BJ (cell line): ENCODE measurements around the gene PRKG1. TPM values are rescaled to one million over a fixed set of nuclear protein-coding genes. Genes with fewer than 3 reads are reported as not detected.
A peak's percentile ranks its signal among the peaks of the same experiment; 100 is the strongest.

Source experiments
- CTCF ChIA-PET: fragments of 350-600 bp; formaldehyde crosslinking; extraction: SDS; loops from one replicate; lab custom pipeline; 2021; ENCODE audit warnings: antibody characterized with exemption, inconsistent platforms; lab: Yijun Ruan, JAX
- POLR2A ChIA-PET: fragments of 300-600 bp; sonication (Branson Sonifier 250); formaldehyde crosslinking; extraction: SDS; loops from one replicate; lab custom pipeline; 2021; ENCODE audit warnings: antibody characterized with exemption; lab: Charles Lee
- DNase-seq: peaks from one replicate; pipeline ENCODE4 v3.0.0-alpha.2; 2011; ENCODE audit warnings: low read depth
- H3K27me3 ChIP-seq: 2 replicates; pipeline ENCODE4 v1.6.0; 2011; ENCODE audit warnings: low read length; ENCODE audit not compliant: control insufficient read depth, insufficient read depth
- H3K36me3 ChIP-seq: 2 replicates; pipeline ENCODE4 v1.5.1; 2011; ENCODE audit warnings: low read length; ENCODE audit not compliant: control insufficient read depth, insufficient read depth
- H3K4me3 ChIP-seq: 2 replicates; pipeline ENCODE4 v1.5.1; 2011; ENCODE audit warnings: low read depth, mild to moderate bottlenecking, control low read depth, low read length
- CTCF ChIP-seq: IDR thresholded peaks from 2 replicates; pipeline ENCODE4 v1.5.1; 2011; ENCODE audit warnings: low read depth, mild to moderate bottlenecking, control low read depth, inconsistent platforms, low read length, moderate library complexity; ENCODE audit not compliant: insufficient read depth
- polyA plus RNA-seq: library from polyadenylated mRNA; depleted of rRNA; stranded (reverse); fragments of >200 nt; gene quantifications from 2 replicates; pipeline ENCODE4 v1.2.3, GENCODE V29; 2011

Gene PRKG1
- polyA plus RNA-seq, 1 experiment: 9.7 TPM

- TF ChIP-seq CTCF: no peak
- Histone ChIP-seq H3K36me3 (no peaks in the 10 kb centered on the region), H3K4me3 (no peak overlapping the region), H3K27me3 (no peaks in the 10 kb centered on the region)
- DNase-seq: peak; percentile 38
- ChIA-PET POLR2A (no interaction called here), CTCF (interaction anchor here (1.5 kb wide), 1 partner anchor 12 kb away, joined by 4 read pairs; no protein-coding TSS in a partner anchor)
Measured at GRCh38 chr10:51718804-51719291, 644.6 kb downstream of the PRKG1 start.

- Histone ChIP-seq H3K4me3 (no peak overlapping the region), H3K27me3 (no peaks in the 10 kb centered on the region), H3K36me3 (no peaks in the 10 kb centered on the region)
- ChIA-PET CTCF (no interaction called here), POLR2A (no interaction called here)
- no peak for DNase-seq
- no peak for TF ChIP-seq CTCF
Measured at GRCh38 chr10:51724038-51724437, 649.8 kb downstream of the PRKG1 start.

- no peak for DNase-seq
- H3K27me3 ChIP-seq: no peaks in the 10 kb centered on the region
- H3K36me3 ChIP-seq: no peaks in the 10 kb centered on the region
- no peak for TF ChIP-seq CTCF
- ChIA-PET CTCF (no interaction called here), POLR2A (no interaction called here)
- H3K4me3 ChIP-seq: no peak overlapping the region
Measured at GRCh38 chr10:51729822-51730555, 655.7 kb downstream of the PRKG1 start.

- Histone ChIP-seq H3K36me3 (no peaks in the 10 kb centered on the region), H3K27me3 (no peaks in the 10 kb centered on the region), H3K4me3 (no peak overlapping the region)
- CTCF ChIA-PET: no interaction called here
- no peak for DNase-seq
- no peak for TF ChIP-seq CTCF
- POLR2A ChIA-PET: no interaction called here
Measured at GRCh38 chr10:51733057-51733456, 658.8 kb downstream of the PRKG1 start.

GRCh38 chr10:51743146-51743545 lies 668.9 kb downstream of the PRKG1 start:
- Histone ChIP-seq H3K4me3 (no peak overlapping the region), H3K36me3 (no peaks in the 10 kb centered on the region), H3K27me3 (no peaks in the 10 kb centered on the region)
- ChIA-PET POLR2A (no interaction called here), CTCF (no interaction called here)
- no peak for DNase-seq
- no peak for TF ChIP-seq CTCF
